Measurements from ENCODE around the gene MTCL1. TPM values are rescaled to one million over a fixed set of nuclear protein-coding genes. Genes with fewer than 3 reads are reported as not detected.

Gene MTCL1
- total RNA-seq, 2 experiments from 2014 or later = 1.6 to 1.7 TPM

DNA sequence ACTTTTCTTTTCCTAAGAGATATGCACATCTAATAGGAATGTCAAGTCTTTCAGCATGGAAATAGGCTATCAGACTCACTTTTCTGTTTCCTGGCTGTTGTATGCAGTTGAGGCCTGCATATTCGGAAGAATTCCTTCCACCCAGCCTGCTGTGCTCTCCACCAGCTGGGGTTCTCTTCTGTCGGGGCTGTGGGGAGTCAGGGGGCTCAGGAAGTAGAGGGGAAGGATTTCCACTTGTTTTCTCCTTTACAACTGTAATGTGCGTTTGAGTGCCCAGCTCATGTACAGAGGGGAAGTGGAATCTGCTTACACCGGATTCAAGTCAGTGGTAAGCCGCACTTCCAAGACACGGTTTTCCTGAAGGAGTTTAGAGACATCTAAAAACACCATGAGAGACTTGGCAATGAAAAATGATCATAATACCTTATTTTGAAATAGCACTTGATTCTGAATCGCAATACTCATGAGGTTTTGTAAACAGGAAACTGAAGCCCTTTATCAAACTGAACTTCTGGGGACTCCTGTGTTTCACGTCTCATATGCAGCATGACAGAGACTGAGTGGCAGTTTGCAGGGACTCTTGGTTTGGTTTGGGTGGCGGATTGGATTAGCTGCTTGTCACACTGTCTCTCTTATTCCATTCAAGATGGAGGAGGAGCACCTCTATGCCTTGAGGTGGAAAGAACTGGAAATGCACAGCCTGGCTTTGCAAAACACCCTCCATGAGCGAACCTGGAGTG lies 90.4 kb downstream of the MTCL1 start:
- Mint-ChIP-seq H3K36me3 (ENCODE audit: low read depth) (no peaks in the 10 kb centered on the region), H3K27me3 (ENCODE audit: low read depth) (peaks cover 5% of the 10 kb centered on the region), H3K4me1 (ENCODE audit: low read depth) (peaks cover 9% of the 10 kb centered on the region), H3K9me3 (ENCODE audit: insufficient read depth) (no peaks in the 10 kb centered on the region), H3K4me3 (no peak overlapping the region), H3K27ac (no peak overlapping the region)
- POLR2A ChIA-PET = no interaction called here
- no peak for ATAC-seq
- CTCF ChIA-PET = no interaction called here
- no peak for DNase-seq

DNA sequence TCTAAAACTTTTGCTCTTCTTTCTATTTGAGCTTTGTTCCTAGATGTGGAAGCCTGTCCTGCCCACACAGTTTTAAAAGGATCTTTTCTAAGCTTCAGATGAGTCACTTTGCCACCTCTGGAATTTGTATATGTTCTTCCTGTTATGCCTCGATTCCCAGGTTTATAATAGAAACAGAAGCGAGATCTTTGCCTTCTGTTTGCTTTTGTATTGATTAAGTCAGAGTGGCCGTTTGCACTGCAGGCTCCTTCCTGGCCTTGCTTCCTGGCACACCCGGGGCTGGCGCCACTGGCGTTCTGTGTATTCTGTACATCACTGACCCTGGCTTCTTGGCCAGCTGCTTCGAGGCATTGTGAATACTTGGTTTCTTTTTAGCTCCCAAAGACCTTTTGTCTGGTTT lies 91.8 kb downstream of the MTCL1 start:
- POLR2A ChIA-PET = no interaction called here
- Mint-ChIP-seq H3K27ac (no peak overlapping the region), H3K27me3 (ENCODE audit: low read depth) (peaks cover 2% of the 10 kb centered on the region), H3K9me3 (ENCODE audit: insufficient read depth) (no peaks in the 10 kb centered on the region), H3K36me3 (ENCODE audit: low read depth) (no peaks in the 10 kb centered on the region), H3K4me3 (no peak overlapping the region), H3K4me1 (ENCODE audit: low read depth) (peaks cover 9% of the 10 kb centered on the region)
- CTCF ChIA-PET = no interaction called here
- ATAC-seq = no peak
- no peak for DNase-seq

DNA sequence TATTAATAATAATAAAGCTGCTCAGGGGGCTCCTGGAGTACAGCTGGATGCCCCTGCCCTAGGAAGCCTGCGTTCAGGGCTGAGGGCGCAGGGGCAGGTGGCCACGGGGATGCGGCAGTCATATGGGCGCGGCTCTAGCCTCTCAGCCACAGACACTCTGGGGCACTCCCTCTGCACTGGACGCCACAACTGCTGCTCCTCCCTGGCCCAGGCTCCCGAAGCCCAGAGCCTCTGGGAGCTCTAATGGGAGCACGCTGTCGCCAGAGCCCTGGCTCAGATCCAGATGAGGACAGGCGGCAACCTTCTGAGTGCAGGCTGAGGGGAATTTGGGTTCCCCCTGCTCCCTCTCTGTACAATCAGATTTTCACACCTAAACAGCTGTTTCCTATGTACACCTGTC lies 93.6 kb downstream of the MTCL1 start:
- ChIA-PET POLR2A (no interaction called here), CTCF (interaction anchor here (0.6 kb wide), 1 partner anchor 442 kb away, joined by 3 read pairs; no protein-coding TSS in a partner anchor)
- DNase-seq = no peak
- H3K4me1 Mint-ChIP-seq (ENCODE audit: low read depth) = peaks cover 9% of the 10 kb centered on the region
- no peaks in the 10 kb centered on the region for H3K9me3 Mint-ChIP-seq (ENCODE audit: insufficient read depth)
- no peak overlapping the region for H3K4me3 Mint-ChIP-seq
- no peaks in the 10 kb centered on the region for H3K36me3 Mint-ChIP-seq (ENCODE audit: low read depth)
- H3K27me3 Mint-ChIP-seq (ENCODE audit: low read depth) = peaks cover 2% of the 10 kb centered on the region
- no peak for ATAC-seq
- no peak overlapping the region for H3K27ac Mint-ChIP-seq

DNA sequence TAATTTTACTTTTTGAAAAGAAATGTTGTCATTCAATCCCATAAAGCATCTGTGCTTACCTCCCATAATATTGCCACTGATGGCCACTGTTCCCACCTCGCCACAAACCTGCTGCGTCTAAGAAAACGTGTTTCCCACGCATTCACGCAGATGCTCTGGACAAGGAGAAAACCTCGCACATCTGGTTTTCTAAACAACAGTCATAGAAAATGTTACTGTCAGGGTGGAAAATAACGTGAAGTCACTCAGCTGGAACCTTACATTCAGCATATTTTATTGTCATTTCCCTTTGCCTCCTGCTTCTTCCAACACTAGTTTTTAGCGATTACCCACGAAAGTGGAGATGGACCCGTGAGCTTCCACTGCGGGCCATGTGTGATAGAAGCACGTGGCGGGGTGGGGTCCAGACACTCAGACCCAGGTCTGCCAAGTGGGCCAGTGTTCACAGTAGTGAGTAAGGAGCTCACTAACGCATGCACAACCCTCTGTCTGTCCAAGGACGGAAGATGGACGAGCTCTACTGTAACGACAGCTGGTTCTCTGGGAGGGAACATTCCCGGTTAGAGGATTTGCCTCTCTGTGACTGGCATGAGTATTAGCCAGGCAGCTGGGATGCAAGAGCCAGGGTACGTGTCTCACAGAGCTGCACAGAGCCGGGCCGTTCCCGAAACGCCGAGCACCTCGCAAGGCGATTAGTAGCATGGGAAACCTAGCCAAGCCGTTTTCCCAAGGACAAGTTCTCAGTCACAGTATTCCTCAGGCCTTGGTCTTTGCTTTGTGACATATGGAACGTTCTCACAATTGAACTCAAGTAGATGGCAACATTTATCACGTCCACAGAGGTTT lies 94.5 kb downstream of the MTCL1 start:
- Mint-ChIP-seq H3K27ac (no peak overlapping the region), H3K27me3 (ENCODE audit: low read depth) (peaks cover 2% of the 10 kb centered on the region), H3K9me3 (ENCODE audit: insufficient read depth) (no peaks in the 10 kb centered on the region), H3K36me3 (ENCODE audit: low read depth) (no peaks in the 10 kb centered on the region), H3K4me3 (no peak overlapping the region), H3K4me1 (ENCODE audit: low read depth) (peaks cover 9% of the 10 kb centered on the region)
- DNase-seq = no peak
- no peak for ATAC-seq
- ChIA-PET POLR2A (no interaction called here), CTCF (interaction anchor here (0.6 to 0.7 kb wide), 2 partner anchors 145 to 442 kb away, joined by 3 read pairs; no protein-coding TSS in a partner anchor)

DNA sequence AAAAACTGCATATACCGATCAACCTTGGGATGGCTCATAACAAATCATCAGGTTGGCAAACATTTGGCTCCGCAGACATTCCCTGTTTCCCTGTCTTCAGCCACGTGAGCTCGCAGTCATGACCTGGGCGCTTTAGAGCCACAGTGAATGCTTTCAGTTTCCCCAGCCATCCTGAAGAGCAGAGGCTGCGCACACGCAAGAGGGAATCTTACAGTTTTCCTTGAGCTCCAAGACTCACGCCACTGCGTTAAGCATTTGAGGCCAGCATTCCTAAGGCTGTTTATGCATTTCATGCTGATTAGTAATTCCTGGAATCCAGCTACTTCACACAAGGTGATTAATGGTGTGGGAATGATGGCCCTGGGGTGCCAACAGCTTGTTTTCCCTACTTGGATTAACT lies 95.1 kb downstream of the MTCL1 start:
- ATAC-seq = no peak

DNA sequence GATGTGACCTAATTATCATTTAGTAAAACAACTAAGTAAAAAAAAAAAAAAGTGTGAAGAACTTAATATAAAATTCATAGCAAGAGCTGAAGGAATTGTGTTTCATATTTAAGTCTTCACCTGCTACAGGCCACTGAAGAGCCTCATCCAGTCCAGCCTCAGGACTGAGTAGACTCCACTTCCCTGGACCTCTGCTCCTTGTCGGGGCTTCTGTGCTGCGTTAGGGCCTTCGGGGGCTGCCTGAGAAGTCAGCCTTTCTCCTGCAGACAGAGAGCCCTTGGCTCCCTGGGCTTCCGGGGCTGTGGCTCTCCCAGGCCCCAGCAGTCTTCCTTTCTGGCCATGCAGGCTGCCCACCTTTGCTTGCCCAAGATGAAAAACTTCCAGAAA lies 95.5 kb downstream of the MTCL1 start:
- H3K27ac Mint-ChIP-seq = no peak overlapping the region
- CTCF ChIA-PET = no interaction called here
- no peaks in the 10 kb centered on the region for H3K36me3 Mint-ChIP-seq (ENCODE audit: low read depth)
- ATAC-seq (no peak), DNase-seq (no peak)
- peaks cover 2% of the 10 kb centered on the region for H3K27me3 Mint-ChIP-seq (ENCODE audit: low read depth)
- H3K4me1 Mint-ChIP-seq (ENCODE audit: low read depth) = peaks cover 6% of the 10 kb centered on the region
- H3K9me3 Mint-ChIP-seq (ENCODE audit: insufficient read depth) = no peaks in the 10 kb centered on the region
- POLR2A ChIA-PET = no interaction called here
- H3K4me3 Mint-ChIP-seq = no peak overlapping the region

More for the DNA sequence above, 95.1 kb downstream of the MTCL1 start:
- Mint-ChIP-seq H3K27ac (no peak overlapping the region), H3K9me3 (ENCODE audit: insufficient read depth) (no peaks in the 10 kb centered on the region), H3K27me3 (ENCODE audit: low read depth) (peaks cover 2% of the 10 kb centered on the region), H3K4me1 (ENCODE audit: low read depth) (peaks cover 9% of the 10 kb centered on the region), H3K36me3 (ENCODE audit: low read depth) (no peaks in the 10 kb centered on the region), H3K4me3 (no peak overlapping the region)
- CTCF ChIA-PET = interaction anchor here (0.7 kb wide), 1 partner anchor 146 kb away, joined by 3 read pairs; no protein-coding TSS in a partner anchor
- POLR2A ChIA-PET = no interaction called here
- DNase-seq = no peak

DNA sequence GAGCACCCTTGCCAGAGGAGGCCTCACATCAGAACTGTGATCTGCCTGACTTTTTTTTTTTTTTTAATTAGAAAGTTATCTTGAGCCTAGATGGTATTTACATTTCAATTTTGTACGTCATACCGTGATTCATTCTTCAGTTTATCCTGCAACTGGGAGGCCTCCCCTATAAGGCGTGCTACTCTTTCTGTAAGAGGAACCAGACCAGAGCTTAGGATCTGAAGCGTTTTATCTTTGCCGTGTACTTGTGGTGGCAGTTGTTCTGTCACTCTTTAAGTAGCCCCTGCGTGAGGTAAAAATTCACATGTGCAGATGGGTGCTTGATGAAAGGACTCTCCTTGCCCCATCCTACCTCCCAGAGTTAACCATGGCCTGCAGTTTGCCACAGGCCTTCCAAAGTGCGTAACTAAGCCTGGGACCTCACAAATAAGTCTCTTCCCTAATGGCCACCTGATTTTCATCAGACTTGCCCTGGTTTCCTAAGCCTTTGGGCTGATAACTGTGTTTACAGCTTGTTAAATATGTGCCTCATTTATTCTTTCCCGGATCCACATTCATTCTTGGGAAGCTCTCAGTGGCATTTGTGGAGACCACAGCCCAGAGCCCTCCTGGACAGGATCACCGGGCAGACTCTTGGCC lies 96.0 kb downstream of the MTCL1 start:
- no peak overlapping the region for H3K4me3 Mint-ChIP-seq
- ChIA-PET POLR2A (no interaction called here), CTCF (no interaction called here)
- peaks cover 2% of the 10 kb centered on the region for H3K27me3 Mint-ChIP-seq (ENCODE audit: low read depth)
- H3K27ac Mint-ChIP-seq = no peak overlapping the region
- H3K4me1 Mint-ChIP-seq (ENCODE audit: low read depth) = peaks cover under 1% of the 10 kb centered on the region
- ATAC-seq (no peak), DNase-seq (no peak)
- H3K9me3 Mint-ChIP-seq (ENCODE audit: insufficient read depth) = no peaks in the 10 kb centered on the region
- no peaks in the 10 kb centered on the region for H3K36me3 Mint-ChIP-seq (ENCODE audit: low read depth)

DNA sequence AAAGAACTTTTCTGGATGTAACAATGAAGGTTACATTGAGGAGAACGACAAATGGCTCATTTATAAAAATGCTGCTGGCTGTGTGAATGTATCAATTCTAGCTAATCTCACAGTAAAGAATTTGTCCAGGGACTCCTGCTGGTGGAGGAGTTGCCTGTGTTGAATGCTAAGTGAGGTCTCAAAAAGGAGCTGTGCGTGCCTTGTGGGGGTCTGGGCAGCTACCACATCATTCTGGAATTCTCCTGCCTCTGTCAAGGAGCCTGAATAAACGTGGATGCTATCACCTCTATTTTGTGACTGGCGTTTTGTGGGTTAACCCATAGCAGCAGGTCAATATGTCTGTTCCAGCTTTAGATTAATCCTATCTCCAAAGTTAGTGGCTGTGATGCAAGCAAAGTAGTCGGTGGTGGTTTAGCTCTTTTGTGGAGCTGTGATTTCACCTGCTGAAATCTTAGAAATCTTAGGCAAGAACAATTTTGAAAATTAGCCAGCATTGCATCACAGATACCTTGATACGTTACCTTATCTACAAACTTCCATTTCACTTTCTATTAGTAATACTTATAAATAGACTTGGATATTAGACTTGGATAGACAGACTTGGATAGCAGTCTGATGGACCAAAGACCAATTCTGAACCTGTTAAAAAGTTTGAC lies 96.8 kb downstream of the MTCL1 start:
- H3K9me3 Mint-ChIP-seq (ENCODE audit: insufficient read depth) = no peaks in the 10 kb centered on the region
- ATAC-seq (no peak), DNase-seq (no peak)
- H3K36me3 Mint-ChIP-seq (ENCODE audit: low read depth) = no peaks in the 10 kb centered on the region
- ChIA-PET CTCF (no interaction called here), POLR2A (interaction anchor here (0.5 kb wide), 1 partner anchor 114 kb away, joined by 6 read pairs; no protein-coding TSS in a partner anchor)
- H3K27ac Mint-ChIP-seq = no peak overlapping the region
- no peaks in the 10 kb centered on the region for H3K27me3 Mint-ChIP-seq (ENCODE audit: low read depth)
- H3K4me3 Mint-ChIP-seq = no peak overlapping the region
- H3K4me1 Mint-ChIP-seq (ENCODE audit: low read depth) = peaks cover 3% of the 10 kb centered on the region

DNA sequence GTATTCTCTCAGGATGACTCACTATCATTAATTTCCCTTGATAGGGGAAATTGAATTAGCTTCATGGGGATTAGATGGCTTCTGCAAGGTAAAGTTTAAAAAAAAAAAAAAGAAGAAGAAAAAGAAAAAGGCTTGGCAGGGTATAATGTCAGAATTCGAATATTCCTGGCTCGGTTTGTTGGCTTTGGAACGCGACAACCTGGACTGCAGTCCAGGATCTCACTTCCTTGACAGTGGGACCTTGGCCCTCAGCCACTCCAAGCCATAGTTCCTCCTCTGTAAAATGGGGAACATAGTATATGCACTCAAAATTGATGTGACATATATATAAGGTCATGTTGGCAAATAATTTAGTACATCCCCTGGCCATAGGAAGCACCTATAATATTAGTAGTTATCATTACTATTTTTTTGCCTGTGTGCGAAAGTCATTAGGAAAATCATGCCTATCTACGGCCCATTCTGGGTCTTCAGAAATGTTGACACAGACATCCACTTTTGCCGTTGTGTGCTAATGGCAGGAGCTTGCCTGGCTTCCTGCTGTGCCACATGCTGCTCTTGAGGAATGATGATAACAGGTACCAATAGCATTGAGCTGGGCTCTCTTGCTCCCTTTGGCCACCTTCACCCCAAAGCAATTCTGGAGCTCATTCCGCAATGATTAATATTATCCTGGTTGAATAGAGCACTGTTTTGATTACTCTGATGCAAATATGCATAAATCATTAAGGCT lies 97.9 kb downstream of the MTCL1 start:
- no peaks in the 10 kb centered on the region for H3K9me3 Mint-ChIP-seq (ENCODE audit: insufficient read depth)
- DNase-seq (no peak), ATAC-seq (no peak)
- no peak overlapping the region for H3K27ac Mint-ChIP-seq
- no peak overlapping the region for H3K4me3 Mint-ChIP-seq
- peaks cover 12% of the 10 kb centered on the region for H3K4me1 Mint-ChIP-seq (ENCODE audit: low read depth)
- no peaks in the 10 kb centered on the region for H3K27me3 Mint-ChIP-seq (ENCODE audit: low read depth)
- no peaks in the 10 kb centered on the region for H3K36me3 Mint-ChIP-seq (ENCODE audit: low read depth)
- CTCF ChIA-PET = no interaction called here
- POLR2A ChIA-PET = no interaction called here

DNA sequence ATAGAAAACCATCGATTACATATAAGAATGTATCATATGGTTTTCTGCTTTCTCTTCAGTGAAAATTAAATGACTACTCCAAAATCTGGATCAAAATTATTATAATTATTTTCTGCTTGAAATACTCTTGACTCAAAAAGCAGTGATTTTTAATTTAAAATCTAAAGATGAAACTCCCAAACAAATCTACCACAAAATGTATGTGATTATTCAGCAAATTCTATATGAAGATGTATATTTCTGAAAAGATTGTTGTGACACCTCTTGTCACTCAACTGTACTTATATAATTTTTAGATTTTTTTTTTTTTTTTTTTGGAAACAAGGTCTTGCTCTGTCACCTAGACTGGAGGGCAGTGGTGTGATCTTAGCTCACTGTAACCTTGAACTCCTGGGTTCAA lies 98.6 kb downstream of the MTCL1 start:
- CTCF ChIA-PET = no interaction called here
- Mint-ChIP-seq H3K27ac (no peak overlapping the region), H3K4me3 (no peak overlapping the region), H3K36me3 (ENCODE audit: low read depth) (no peaks in the 10 kb centered on the region), H3K9me3 (ENCODE audit: insufficient read depth) (no peaks in the 10 kb centered on the region), H3K4me1 (ENCODE audit: low read depth) (peaks cover 12% of the 10 kb centered on the region), H3K27me3 (ENCODE audit: low read depth) (peaks cover 3% of the 10 kb centered on the region)
- DNase-seq = no peak
- POLR2A ChIA-PET = no interaction called here
- no peak for ATAC-seq

DNA sequence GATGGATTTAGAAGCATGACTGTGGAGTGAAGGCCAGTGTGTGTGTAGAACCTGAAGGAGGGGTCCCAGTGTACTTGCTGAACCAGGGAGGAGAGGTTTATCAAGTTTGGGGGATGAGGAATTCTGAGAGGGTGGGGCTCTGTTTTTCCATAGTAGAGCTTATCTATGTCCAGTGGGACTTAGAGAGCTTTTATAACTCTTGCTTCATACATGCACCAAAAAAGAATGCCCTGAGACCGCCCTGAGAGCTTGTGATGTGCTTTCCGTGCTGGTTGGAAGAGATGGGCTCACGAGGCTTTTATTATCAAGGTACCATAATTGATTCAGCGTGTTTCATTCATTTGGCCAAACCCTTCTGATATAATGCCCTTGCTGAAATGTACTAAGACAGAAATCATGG lies 100.2 kb downstream of the MTCL1 start:
- Mint-ChIP-seq H3K4me1 (ENCODE audit: low read depth) (peaks cover 12% of the 10 kb centered on the region), H3K4me3 (no peak overlapping the region), H3K27me3 (ENCODE audit: low read depth) (peaks cover 6% of the 10 kb centered on the region), H3K27ac (no peak overlapping the region), H3K9me3 (ENCODE audit: insufficient read depth) (no peaks in the 10 kb centered on the region), H3K36me3 (ENCODE audit: low read depth) (no peaks in the 10 kb centered on the region)
- ATAC-seq (no peak), DNase-seq (no peak)
- ChIA-PET POLR2A (no interaction called here), CTCF (no interaction called here)

All from activated CD8-positive, alpha-beta T cell treated with anti-CD3 and anti-CD28 coated beads, Interleukin-2, amount 10 ng/mL, durations not matched to agents 7 days and 5 days (primary cell).